HG03457 (cell line): ENCODE measurements around the gene SEMA4B.

ENCODE experiments used
- ATAC-seq: cut with Tn5 transposase; IDR thresholded peaks from one replicate; pipeline ENCODE4 v1.9.1; 2021; ENCODE audit warnings: moderate number of reproducible peaks; ENCODE audit not compliant: unreplicated experiment

The SEMA4B gene

DNA sequence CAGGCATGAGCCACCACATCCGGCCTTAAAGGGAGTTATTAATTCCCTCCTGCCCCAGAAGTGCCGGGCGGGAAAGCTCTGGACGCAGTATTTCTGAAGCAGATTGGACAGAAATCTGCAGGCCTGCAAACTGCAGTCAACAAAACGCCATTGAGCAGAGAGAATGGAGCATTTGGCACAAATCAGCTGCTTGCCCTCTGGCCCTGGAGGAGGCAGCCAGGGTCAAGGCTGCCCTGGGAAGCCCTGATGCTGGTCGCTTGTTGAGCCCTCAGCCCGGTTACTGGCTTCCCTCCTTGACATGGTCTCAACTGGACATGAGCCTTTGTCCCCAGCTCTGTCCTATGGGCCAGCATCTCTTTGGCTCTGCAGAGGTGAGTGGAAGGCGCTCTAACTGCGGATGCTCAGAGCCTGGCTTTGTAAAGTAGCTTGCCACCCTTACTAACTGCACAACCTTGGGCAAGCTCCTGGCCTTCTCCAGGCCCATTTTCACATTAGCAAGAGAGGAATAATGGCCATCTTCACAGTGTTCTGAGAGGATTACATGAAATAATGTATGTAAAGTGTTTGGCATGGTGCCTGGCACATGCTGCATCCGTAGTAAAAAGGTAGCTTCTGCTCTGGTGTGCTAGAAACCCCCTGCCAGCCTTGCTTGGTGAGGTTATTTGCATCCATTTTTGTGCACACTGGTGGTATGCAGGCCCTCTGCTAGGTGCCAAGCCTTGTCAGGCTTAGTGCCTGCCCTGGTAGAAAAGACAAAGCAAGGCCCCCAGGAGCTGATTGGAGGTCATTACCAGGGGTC is 4.1 kb downstream of the SEMA4B start:
- ATAC-seq, result no peak

DNA sequence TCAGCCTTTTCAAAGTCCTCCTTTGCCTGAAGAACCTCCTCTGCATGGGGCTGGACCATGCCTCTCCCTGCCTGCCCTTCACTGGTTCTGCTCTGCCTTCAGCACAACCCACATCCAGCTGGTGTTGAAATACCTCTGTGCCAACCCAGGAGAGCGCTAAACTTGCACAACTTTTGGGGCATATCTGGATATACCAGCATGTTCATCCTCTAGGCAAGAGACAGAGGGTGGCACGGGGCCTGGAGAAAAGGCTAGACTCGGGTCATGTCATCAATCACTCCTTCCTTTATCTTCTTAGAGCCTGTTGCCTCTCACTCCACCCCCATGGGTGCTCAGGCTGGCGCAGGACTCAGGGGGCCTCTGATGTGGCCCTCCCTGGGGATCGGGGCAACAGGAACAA is 4.8 kb downstream of the SEMA4B start:
- no peak for ATAC-seq

DNA sequence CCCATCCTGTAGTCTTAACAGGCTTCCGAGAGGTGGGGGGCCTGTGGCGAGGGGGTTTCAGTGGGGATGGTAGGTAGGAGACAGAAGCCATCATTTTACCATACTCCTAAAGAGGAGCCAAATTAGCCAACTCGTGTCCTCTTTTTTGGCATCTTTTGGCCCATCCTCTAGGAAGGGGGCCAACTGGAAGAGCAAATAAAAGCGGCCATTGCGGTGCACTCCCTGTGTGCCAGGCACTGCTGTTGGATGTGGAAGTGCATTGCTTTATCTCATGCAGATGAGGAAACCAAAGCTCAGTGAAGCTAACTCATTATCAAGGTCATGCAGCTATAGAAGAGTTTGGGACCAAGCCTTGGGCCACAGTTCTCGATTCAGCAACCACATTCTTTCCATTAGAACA is 6.1 kb downstream of the SEMA4B start:
- ATAC-seq, result no peak

DNA sequence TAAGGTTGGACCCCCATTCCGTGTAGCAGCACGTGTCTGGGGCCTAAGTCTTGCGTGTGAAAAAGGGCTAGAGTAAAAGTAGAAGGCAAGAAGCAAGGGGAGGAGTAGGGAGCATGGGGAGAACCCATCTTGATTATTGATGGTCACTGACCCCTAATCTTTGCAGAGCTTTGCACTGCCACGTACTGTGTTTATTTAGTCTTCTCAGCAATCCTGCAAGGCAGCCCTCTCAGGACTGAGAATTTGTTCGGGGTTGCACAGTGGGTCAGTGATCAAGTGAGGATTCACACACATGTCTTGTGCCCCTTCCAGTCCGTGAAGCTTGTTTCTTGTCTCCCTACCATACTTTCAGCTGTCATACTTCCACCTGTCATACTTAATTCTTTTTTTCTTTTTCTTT is 7.2 kb downstream of the SEMA4B start:
- ATAC-seq, result no peak

DNA sequence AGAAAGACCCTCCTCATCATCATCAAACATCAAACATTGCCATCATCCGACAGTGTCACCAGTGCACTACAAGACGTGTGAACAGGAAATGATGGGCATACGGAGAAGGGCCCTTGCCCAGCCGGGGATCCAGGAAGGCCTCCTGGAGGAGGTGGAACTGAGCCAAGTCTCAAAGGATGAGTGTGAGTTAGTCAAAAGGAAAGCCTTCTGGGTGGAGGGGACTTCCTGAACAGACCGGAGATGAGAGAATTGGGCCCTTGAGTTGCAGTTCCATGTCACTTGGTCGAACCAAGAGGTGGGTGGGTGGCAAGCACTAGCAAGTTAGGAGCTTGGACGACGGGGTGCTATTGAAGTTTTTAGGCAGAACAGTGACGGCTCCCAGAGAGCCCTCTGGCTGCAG is 8.5 kb downstream of the SEMA4B start:
- no peak for ATAC-seq

DNA sequence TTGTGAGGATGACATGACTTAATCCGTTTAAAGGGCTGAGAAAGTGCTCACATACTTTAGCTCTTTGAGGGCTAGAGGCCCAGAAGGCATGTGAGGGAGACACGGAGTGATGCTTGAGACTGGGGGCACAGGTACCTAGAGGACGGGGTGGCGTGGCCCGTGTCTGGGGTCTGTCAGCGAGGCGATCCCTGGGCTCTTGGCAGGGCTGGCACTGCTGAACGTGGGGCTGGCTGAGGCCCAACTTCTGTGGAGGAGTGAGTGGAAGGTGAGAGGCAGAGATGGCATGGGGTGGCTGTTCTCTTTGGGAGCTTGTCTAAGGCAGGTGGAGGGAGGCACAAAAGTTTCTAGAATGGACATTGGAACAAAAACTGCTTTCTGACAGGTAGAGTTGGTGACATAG is 9.5 kb downstream of the SEMA4B start:
- ATAC-seq, result no peak

DNA sequence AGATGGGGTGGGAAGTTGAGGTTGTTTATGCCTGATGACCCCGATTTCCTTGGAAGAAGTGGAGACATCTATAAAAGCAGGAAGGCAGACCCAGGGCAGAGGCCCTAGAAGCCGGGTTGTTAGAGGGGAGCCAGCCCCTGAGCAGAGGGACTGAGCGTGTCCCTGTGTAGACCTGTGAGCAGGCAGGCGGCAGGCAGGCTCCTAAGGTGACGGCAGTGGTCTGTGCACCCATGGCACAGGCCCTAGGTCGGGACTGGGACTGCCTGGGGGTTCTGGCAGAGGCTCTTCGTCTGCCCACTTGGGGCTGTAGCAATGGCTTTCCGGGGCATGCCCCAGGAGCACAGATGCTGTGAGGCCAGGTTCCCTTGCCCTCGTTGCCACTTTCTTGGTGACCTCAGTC is 9.9 kb downstream of the SEMA4B start:
- no peak for ATAC-seq

DNA sequence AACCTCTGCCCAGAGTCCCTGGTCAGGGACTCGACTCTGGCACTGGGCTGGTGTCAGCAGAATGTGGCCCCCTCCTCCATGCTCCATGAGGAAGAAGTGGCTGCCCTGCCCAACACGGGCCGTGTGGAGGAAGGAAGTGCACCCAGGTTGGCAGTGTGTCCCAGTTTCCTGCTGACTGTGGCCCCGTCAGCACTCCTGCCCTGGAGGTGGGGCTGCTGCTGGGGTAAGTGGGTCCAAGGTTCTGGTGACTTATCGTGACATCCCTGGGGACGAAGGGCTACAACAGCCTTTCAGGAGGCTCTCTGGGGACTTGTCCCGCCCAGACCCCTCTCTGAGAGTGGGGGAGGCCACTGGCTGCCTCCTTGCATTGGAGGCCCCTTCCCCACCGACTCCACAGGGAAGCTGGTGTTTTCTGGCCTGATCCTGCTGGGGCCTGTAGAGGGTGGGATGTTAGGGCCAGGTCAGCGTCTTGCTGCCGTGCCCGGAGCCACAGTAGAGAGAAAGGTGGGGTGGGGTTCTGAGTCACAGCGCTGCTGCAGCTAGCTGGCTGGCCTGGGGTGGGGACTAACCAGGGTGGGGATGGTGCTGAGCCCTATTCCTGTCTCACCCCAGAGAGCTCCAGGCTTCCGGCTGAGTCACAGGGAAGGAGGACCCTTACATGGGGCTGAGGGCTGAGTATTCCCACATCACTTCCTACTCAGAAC is 10.5 kb downstream of the SEMA4B start:
- no peak for ATAC-seq

DNA sequence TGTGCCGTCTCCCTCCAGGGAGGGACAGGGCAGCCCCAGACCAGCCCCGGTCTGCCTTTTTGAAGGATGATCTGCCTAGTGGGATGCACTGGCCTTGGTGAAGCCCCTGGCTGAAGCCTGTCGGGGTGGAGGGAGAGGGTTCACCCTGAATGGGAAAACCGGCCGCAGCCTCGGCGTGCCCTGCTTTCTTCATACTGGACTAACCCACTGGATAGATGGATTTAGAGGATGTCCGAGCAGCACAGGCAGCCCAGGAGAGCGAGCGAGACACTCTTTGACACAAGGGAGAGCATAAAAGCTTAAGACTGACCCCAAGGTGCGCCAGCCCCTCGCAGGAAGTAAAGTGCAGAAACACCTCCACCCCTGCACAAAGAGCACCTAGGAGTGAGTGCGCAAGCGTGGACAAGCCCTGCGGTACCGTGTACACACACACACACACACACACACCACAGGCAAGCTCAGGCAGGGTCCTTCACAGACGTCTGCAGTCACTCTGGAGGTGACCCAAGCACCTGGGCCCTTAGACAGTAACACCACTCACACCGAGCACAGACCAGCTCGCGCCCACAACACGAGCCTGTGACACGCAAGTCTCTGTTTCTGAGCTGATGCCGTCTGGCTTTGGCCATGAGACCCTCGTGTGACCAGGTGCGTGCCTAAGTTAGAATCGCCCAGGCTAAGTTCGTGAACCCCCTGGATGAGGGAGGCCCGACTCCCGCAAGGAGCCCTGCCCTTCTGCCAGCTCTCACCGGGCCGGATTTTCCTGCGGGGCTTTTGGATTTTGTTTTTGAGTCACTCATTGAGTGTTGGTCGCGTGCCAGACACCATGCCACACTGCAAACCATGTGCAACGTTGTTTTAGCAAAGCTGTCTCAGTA is 11.3 kb downstream of the SEMA4B start:
- ATAC-seq, result no peak

DNA sequence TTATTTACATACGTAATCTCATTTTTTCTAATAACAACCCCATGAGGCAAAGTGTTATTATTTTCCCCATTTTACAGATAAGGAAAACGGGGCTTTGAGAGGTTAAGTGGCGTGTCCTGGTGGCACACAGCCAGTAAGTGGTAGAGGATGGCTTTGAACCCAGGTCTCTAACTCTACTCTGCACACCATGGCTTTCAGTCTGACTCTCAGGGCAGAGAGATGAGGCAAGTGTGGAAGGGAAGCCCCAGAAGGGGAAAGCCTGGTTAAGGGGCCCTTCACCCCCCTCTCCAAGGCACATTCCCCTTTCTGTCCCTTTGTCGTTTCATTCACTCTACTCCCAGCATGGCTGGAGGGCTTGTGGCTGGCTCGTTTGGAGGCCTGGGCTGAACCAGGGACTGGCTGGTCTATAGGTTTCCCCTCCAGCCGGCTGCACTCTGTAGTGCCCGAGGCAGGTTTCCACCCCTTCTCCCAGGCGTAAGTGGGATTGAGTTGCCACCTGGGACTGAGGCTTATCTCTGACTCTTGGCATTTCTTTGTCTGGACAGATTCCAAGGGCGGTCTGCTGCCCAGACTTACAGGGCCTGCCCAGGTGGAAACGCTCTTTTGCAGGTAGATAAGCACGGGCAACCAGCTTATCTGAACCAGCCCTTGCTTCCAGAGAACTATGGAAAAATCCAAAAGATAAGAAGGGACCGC is 12.1 kb downstream of the SEMA4B start:
- ATAC-seq, result no peak

DNA sequence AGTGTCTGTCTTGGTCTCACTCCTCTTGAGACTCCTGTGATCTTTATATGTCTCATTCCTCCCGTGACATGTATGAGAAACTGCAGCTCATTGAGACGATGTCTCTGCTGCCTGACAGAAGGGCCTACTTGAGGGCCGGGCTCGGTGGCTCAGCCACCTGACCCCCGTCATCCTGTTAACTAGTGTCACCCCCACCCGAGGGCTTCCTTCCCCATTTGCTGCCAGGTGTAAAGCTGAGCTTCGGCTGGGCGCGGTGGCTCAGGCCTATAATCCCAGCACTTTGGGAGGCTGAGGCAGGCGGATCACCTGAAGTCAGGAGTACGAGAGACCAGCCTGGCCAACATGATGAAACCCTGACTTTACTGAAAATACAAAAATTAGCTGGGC is 12.7 kb downstream of the SEMA4B start:
- no peak for ATAC-seq

DNA sequence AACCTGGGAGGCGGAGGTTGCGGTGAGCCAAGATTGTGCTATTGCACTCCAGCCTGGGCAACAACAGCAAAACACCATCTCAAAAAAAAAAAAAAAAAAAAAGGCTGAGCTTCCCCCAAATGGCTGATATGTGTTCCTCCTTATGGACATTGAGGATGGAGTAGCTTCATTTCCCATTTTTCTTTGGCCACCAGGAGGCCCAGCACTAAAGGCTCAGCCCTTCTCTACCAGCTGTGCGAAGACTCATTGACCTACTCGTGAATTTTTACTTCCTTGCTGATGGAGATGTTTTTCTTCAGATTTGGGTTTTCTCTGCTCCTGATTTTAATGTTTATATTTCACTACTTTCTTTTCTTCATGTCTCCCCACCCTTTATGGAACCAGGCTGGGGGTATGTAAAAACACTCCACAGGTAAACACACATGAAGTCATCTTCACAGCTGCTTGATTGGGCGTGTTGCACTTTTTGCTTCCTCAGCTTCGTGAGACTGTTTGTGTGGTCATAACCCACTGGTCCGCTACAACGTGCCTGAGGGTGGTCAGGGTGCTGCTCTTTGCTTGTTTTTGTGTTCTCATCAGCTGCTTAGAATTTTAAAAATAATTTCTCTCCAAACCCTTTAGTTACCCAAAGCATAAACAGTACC is 13.5 kb downstream of the SEMA4B start:
- ATAC-seq, result no peak

DNA sequence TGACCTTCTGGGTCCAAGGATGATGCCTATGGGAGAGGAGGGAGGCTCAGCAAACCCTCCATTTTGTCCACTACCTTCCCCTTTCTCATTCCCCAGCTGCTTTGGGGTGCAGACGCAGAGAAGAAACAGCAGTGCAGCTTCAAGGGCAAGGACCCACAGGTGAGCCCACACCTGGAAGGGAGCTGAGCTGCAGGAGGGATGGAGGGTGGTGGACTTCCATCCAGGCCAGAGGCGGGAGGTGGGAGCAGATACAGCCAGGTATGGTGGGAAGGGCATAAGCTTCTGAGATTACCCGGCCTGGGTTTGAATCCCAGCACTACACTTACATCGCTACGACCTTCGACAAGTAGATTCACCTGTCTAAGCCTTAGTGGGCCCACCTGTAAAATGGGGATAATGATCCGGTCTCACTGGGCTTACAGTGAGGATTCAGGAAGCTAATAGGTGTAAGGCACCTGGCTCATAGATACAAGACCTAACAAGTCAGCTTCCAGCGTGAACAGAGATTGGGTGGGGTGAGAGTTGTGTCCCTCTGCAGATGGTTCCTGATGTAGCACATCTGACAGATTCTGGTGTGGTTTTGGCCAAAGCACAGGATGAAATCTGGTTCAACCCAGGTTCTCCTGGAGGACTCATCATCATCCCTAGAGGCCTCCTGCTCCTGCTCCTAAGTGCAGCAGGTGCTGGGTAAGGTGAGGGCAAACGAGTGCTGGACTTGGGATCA is 16.7 kb downstream of the SEMA4B start:
- no peak for ATAC-seq

DNA sequence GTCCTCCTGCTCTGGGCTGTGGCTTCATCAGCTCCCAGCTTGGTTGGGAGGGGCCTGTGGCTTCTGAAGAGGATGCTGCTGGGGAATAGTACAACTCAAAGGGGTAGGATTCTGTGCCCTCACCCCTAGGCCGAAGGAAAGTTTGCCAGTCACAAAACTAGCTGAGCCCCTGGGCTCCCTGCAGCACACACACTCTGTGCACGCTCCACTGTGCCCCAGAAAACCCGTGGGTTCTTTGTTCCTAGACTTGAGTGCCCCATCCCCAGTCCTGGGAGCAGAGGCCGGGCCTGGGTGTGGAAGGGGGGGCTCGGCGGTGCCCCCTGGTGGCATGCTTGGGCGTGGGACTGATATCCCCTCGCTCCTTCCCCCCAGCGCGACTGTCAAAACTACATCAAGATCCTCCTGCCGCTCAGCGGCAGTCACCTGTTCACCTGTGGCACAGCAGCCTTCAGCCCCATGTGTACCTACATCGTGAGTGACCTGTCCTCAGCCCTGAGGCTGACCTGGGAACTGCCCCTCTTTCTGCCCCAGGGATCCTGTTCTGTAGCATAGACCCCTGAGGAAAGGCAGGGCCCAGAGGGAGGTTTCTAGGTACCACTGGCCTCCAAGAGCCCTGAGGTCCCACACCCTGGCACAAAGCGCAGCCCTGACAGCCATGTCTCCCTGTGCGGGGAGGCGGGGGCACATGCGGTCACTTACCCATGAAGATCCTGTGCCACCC is 18.5 kb downstream of the SEMA4B start:
- no peak for ATAC-seq

DNA sequence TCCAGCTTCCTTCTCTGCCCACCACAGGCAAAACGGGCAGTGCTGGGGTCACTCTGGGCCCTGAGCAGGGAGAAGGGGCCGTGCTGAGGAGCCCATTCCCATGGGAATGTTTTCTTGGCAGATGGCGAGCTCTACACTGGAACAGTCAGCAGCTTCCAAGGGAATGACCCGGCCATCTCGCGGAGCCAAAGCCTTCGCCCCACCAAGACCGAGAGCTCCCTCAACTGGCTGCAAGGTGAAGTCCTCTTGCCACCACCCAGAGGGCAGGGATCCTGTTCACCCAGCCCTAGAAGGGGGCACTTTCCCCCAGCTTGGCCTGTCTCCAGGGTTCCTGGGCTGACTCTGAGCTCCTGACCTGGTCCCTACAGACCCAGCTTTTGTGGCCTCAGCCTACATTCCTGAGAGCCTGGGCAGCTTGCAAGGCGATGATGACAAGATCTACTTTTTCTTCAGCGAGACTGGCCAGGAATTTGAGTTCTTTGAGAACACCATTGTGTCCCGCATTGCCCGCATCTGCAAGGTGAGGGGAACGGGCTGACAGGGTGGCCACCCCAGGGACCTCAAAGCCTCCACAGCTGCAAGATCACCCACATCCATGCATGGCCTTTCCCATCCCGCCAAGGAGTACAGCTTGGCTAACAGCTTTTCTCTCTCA is 20.2 kb downstream of the SEMA4B start:
- ATAC-seq, result no peak

DNA sequence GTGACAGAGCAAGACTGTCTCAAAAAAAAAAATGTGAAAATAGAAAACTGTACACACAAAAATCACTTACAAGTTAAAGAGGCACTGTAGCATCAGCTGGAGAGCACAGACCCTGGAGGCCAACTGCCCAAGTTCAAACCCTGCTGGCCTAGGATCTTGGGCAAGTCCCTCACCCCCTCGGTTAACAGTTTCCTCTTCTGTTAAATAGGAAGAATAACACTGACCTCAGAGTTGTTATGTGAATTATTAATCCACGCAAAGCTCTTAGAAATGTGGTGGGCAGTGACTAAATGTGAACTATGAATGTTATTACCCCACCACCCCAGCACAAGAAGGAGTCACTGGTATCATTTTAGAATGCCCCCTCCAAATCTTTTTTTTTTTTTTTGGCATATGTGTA is 21.4 kb downstream of the SEMA4B start:
- no peak for ATAC-seq

DNA sequence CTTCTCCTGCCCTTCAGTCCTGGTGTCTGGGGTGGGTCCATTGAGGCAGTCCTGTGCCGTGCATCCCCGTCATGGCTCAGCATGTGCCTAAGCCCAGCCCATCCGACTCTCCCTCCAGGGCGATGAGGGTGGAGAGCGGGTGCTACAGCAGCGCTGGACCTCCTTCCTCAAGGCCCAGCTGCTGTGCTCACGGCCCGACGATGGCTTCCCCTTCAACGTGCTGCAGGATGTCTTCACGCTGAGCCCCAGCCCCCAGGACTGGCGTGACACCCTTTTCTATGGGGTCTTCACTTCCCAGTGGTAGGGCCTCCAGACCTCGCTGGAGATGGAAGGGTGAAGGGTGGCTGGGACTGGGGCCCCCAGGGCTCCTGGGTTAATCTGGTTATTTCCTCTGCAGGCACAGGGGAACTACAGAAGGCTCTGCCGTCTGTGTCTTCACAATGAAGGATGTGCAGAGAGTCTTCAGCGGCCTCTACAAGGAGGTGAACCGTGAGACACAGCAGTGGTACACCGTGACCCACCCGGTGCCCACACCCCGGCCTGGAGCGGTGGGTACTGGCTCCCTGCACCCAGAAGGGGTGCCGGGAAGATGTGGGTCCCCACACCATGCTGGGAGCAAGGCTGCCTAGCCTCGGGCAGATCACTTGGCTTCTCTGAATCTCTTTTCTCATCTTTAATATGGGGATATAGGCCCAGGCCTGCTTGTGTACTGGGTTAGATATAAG is 22.5 kb downstream of the SEMA4B start:
- ATAC-seq, result no peak

DNA sequence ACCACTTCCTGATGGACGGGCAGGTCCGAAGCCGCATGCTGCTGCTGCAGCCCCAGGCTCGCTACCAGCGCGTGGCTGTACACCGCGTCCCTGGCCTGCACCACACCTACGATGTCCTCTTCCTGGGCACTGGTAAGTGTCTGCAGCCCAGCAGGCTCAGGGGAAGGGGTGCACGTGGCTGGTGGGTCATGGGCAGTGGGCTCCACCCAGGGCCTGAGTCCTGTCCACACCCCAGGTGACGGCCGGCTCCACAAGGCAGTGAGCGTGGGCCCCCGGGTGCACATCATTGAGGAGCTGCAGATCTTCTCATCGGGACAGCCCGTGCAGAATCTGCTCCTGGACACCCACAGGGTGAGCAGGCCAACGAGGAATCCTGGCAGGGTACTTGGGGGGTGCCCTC is 23.9 kb downstream of the SEMA4B start:
- ATAC-seq, result no peak
